Measurements from ENCODE around the gene PARP4. TPM values are rescaled to one million over a fixed set of nuclear protein-coding genes. Genes with fewer than 3 reads are reported as not detected.
"Not testable (repeated sequence)": the region's sequence is repeated elsewhere in the genome, so short reads cannot be mapped to it uniquely, and the experiment has no call there.

PARP4 gene
- total RNA-seq, 1 donor from 2014 or later = 42.3 TPM

DNA sequence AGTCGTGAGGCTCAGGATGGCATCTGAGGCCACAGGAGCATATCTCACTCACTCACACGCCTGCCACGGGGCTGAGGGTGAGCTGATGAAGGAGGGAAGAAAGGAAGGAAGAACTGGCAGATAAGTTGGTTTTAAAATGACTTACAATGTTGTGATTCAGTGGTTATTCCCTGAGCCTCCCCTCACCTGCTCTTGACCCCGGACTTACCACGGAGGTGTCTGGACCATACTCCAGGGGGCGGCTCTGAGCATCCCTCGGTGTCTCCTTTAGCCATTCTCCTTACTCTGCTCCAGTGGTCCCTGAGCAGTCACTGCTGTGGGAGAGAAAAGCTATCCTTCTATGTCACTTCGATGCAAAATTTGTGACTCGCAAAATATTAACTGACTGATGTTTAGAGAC is 141.3 kb downstream of the PARP4 start:
- DNase-seq (ENCODE audit: low spot score) = not testable (repeated sequence)

Other genes starting within 250 kb of the PARP4 start
- gene C1QTNF9, start 203.2 kb downstream of the PARP4 start, total RNA-seq = 1.0 TPM
- gene ATP12A, start 167.6 kb upstream of the PARP4 start, total RNA-seq = not detected